BE2C (cell line): ENCODE data around the gene CD48.

Source experiments
- DNase-seq: peaks from one replicate; pipeline ENCODE4 v3.0.0-alpha.2; 2020
- H3K27me3 ChIP-seq: fragments of 250-450 bp; sonication (Bioruptor Pico); 2 replicates; pipeline ENCODE4 v1.5.1; 2020; ENCODE audit warnings: mild to moderate bottlenecking
- H3K36me3 ChIP-seq: fragments of 250-450 bp; sonication (Bioruptor Pico); 2 replicates; pipeline ENCODE4 v1.5.1; 2020; ENCODE audit warnings: mild to moderate bottlenecking
- H3K4me1 ChIP-seq: fragments of 250-450 bp; sonication (Bioruptor Pico); 2 replicates; pipeline ENCODE4 v1.5.1; 2020
- H3K4me3 ChIP-seq: 2 replicates; pipeline ENCODE4 v1.5.1; 2011; ENCODE audit warnings: low read depth, low read length
- H3K9me3 ChIP-seq: fragments of 250-450 bp; sonication (Bioruptor Pico); 2 replicates; pipeline ENCODE4 v1.5.1; 2020
- TF ChIP-seq, protein P1 (sequence below): IDR thresholded peaks from 2 replicates; pipeline ENCODE4 v1.5.1; 2012; ENCODE audit warnings: mild to moderate bottlenecking, low read depth, low read length

Gene CD48

DNA sequence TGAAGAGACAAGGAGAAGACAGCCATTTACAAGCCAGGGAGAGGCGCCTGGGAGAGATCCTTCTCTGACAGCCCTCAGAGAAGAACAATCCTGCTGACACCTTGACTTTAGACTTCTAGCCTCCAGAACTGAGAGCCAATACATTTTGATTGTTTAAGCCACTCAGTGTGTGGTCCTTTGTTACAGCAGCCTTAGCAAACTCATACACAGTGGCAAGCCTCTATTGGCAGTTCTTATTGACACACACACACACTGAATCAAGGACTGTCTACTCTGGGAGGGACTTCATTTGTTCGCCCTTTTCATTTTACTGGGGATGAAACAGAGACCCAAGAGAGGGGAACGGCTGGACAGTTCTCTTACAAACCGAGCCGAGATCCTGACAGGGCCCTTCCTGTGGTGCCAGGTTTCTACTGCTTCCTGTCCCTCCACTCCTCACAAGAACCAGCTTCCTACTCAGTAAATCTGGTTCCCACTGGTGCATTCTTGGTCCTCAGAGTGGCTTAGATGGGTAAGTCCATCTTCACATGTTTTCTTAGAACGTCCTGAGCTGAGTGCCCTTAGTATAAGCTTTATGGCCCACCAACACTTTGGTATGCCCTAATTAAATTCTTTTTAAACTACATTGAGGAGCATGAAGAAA is 79.5 kb downstream of the CD48 start:
- TF ChIP-seq, protein P1, sequence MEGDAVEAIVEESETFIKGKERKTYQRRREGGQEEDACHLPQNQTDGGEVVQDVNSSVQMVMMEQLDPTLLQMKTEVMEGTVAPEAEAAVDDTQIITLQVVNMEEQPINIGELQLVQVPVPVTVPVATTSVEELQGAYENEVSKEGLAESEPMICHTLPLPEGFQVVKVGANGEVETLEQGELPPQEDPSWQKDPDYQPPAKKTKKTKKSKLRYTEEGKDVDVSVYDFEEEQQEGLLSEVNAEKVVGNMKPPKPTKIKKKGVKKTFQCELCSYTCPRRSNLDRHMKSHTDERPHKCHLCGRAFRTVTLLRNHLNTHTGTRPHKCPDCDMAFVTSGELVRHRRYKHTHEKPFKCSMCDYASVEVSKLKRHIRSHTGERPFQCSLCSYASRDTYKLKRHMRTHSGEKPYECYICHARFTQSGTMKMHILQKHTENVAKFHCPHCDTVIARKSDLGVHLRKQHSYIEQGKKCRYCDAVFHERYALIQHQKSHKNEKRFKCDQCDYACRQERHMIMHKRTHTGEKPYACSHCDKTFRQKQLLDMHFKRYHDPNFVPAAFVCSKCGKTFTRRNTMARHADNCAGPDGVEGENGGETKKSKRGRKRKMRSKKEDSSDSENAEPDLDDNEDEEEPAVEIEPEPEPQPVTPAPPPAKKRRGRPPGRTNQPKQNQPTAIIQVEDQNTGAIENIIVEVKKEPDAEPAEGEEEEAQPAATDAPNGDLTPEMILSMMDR: no peak
- H3K9me3 ChIP-seq: no peaks in the 10 kb centered on the region
- H3K36me3 ChIP-seq: no peaks in the 10 kb centered on the region

DNA sequence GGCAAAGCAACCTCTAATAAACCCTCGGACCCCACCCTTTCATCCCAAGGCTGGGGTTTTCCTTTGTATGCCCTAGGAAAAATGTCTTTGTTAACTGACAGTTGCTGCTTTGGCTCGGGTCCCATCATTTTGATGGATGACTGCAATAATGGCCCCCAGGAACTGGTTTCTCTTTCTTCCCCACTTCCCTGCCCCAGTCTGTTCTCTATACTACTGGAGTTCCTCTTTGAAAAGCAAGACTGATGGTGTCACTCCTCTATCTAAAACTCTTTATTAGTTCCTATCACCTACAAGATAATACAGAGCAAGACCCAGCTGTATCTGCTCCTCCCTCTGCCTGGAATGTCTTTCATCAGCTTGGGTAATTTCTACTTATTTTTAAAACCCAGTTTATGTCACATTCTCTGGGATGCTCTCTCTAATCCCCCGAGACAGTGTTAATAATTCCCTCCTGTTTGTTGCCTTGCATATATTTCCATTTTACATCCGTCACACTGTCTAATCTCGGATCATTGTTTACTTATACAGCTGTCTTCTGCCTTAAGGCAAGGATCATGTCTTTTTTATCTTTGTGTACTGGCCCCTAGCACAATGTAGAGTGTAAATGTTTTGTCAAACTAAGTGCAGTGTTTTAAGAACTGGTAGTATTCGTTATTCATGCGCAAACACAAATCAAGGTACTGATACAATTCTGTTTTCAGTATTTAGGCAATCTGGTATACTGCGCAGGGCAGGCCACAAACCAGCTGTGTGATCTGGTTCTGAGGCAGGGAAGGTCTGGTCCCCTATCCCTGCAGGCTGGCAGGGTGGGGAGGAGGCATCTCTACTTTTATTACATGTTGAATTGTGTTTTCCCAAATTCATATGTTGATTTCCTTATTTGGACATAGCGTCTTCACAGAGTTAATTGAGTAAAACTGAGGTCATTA is 80.8 kb downstream of the CD48 start:
- Histone ChIP-seq H3K4me3 (no peak overlapping the region), H3K4me1 (no peaks in the 10 kb centered on the region), H3K27me3 (no peaks in the 10 kb centered on the region; the same call in 1 of the 2 replicates), H3K36me3 (no peaks in the 10 kb centered on the region), H3K9me3 (no peaks in the 10 kb centered on the region)
- DNase-seq: no peak
- TF ChIP-seq, protein P1: no peak

More for the DNA sequence above, 79.5 kb downstream of the CD48 start:
- Histone ChIP-seq H3K4me1 (no peaks in the 10 kb centered on the region), H3K4me3 (no peak overlapping the region), H3K27me3 (no peaks in the 10 kb centered on the region)
- no peak for DNase-seq

DNA sequence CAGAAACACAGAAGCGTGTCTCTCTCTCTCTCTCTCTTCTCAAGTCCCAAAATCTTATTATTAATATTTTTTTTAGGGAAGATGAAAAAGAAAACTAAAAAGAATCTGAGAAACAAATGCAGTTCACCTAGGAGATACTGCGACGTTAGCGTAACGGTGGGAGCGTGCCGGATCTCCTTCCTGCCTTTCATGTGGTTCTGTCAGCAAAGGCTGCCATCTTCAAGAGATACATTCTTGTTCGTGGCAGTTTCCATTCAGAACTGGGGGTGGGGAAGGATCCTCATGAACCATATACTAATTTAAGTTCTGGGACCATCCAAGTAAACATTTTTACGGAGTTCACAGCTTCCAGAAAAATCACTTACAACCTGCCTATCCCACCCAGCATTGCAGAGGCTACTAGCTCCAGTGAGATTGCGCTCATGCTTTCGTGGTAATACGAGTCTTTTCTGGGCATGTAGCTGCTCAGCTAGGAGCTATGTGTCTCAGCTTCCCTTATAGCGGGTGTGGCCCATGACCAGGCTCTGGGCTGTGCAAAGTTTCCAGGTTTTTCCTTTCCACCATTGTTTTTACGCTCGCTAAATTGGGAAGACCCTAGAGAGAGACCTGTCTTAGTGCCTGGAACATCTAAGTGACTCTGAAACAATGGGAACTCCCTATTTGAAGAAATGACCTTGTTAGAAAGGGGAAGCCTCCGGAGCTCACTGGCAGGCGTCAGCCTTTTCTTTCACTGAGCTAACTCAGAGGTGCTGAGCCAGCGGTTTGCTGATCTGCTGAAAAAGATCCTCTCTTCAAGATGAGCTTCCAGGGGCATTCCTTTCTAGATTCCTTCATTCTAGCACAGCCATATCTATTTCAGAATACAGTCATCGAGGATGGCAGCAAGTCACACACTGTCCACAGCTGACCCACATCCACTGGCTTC is 82.1 kb downstream of the CD48 start:
- H3K27me3 ChIP-seq: peaks cover 4% of the 10 kb centered on the region; the same call in 1 of the 2 replicates
- H3K4me3 ChIP-seq: no peak overlapping the region
- H3K4me1 ChIP-seq: no peaks in the 10 kb centered on the region
- TF ChIP-seq, protein P1: no peak
- DNase-seq: no peak
- no peaks in the 10 kb centered on the region for H3K36me3 ChIP-seq
- no peaks in the 10 kb centered on the region for H3K9me3 ChIP-seq

DNA sequence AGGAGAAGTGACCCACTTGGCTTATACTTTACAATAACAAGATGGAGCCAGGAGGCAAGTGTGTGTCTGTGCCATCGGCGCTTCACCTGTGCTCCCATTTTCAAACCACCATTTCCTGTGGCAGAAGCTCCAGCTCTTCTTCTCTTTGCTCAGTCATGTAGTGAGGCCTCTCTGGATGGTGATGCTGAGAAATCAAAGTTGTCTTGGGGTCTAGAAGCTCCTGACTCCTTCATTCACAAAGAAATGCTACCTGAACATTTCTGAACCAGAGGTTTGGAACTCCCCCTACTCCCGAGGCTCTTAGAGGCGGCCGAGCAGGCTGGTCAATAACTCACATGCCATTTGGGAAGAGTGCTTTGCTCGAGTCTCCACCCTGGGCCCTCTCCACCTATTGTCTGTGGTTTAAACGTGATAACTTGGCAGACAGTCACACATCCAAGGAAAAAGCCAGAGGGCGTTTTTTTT is 82.8 kb downstream of the CD48 start:
- TF ChIP-seq, protein P1: no peak
- Histone ChIP-seq H3K4me3 (no peak overlapping the region), H3K36me3 (no peaks in the 10 kb centered on the region), H3K27me3 (peaks cover 5% of the 10 kb centered on the region; the same call in 1 of the 2 replicates), H3K4me1 (no peaks in the 10 kb centered on the region), H3K9me3 (no peaks in the 10 kb centered on the region)
- DNase-seq: no peak
